ENCODE measurements around the gene KIFC1.

KIFC1 gene

GRCh38 chr6:33426590-33427511 is 35.2 kb downstream of the KIFC1 start:
- no peaks in the 10 kb centered on the region for H3K27me3 ChIP-seq
- DNase-seq = peak in 1 of 2 donors; percentile 61
- intact Hi-C loops (cut with DNase I; ENCODE audit: low total_unique reads) = loop anchor here (10.0 kb wide), 2 partner anchors 112 to 798 kb away; partner anchors contain the start of genes TAPBP and ZBTB22
- H3K4me3 ChIP-seq = peak overlapping the region; percentile 61 to 77
- peaks cover 0 to 58% (median 46%) of the 10 kb centered on the region in 4 donors for H3K4me1 ChIP-seq
- no peaks in the 10 kb centered on the region for H3K36me3 ChIP-seq
- TF ChIP-seq, protein P1, sequence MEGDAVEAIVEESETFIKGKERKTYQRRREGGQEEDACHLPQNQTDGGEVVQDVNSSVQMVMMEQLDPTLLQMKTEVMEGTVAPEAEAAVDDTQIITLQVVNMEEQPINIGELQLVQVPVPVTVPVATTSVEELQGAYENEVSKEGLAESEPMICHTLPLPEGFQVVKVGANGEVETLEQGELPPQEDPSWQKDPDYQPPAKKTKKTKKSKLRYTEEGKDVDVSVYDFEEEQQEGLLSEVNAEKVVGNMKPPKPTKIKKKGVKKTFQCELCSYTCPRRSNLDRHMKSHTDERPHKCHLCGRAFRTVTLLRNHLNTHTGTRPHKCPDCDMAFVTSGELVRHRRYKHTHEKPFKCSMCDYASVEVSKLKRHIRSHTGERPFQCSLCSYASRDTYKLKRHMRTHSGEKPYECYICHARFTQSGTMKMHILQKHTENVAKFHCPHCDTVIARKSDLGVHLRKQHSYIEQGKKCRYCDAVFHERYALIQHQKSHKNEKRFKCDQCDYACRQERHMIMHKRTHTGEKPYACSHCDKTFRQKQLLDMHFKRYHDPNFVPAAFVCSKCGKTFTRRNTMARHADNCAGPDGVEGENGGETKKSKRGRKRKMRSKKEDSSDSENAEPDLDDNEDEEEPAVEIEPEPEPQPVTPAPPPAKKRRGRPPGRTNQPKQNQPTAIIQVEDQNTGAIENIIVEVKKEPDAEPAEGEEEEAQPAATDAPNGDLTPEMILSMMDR (IDR thresholded peaks at IDR 0.05) = no peak
- peak overlapping the region; percentile 95 to 97 for H3K27ac ChIP-seq
- H3K9me3 ChIP-seq = no peaks in the 10 kb centered on the region

GRCh38 chr6:33427585-33428223 is 36.1 kb downstream of the KIFC1 start:
- no peaks in the 10 kb centered on the region for H3K27me3 ChIP-seq
- DNase-seq = peak; percentile 45 to 78
- intact Hi-C loops (cut with DNase I; ENCODE audit: low total_unique reads) = loop anchor here (10.0 kb wide), 2 partner anchors 113 to 797 kb away; partner anchors contain the start of genes TAPBP and ZBTB22
- H3K4me3 ChIP-seq = peak overlapping the region; percentile 56 to 77
- peak overlapping the region; percentile 95 to 97 for H3K27ac ChIP-seq
- TF ChIP-seq, protein P1 (IDR thresholded peaks at IDR 0.05) = no peak
- H3K9me3 ChIP-seq = no peaks in the 10 kb centered on the region
- H3K36me3 ChIP-seq = no peaks in the 10 kb centered on the region
- peaks cover 0 to 66% (median 49%) of the 10 kb centered on the region in 4 donors for H3K4me1 ChIP-seq

- H3K9me3 ChIP-seq = no peaks in the 10 kb centered on the region
- intact Hi-C loops (cut with DNase I; ENCODE audit: low total_unique reads) = loop anchor here (10.0 kb wide), 2 partner anchors 114 to 796 kb away; partner anchors contain the start of genes TAPBP and ZBTB22
- peak in 1 of 2 donors; percentile 70 for DNase-seq
Observed at GRCh38 chr6:33428224-33428965, 36.8 kb downstream of the KIFC1 start.

DNA sequence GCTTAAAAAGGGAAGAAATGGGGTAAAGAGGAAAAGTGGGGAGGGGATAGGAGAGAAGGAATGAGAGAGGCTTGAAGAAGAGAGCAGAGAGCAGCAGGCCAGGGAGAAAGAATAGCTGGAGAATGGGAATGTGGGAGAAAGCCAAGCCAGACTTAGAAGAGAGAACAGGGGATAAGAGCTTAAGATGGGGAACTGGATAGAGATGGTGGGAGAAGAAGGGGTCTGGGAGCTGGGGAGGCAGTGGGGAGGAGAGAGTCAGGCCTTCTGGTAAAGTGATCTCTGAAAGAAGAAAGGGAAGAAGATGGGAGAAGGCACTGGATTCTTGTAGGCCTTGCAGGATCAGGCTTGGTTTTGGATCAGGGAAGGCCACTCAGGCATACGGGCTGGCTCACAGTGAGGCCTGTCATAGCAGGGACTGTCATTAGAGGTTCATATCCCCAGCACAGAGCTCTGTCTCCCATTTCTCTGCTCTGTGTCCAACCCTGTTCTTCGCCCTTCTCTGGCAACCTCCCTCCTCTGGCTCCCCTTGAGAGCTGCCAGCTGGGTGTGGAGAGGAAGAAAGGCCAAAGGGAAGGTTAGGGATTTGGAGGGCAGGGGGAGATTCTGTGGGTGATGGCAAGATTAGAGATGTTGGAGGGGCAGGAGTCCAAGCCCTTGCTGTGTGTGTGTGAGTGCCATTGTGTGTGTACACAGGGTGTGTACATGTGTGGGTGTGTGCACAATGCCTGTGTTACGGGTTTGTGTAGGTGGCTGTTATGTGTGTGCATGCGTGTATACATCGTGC is 37.5 kb downstream of the KIFC1 start:
- intact Hi-C loops (cut with DNase I; ENCODE audit: low total_unique reads) = loop anchor here (10.0 kb wide), 2 partner anchors 114 to 796 kb away; partner anchors contain the start of genes TAPBP and ZBTB22
- Histone ChIP-seq H3K36me3 (peaks cover 0 to 8% (median 0%) of the 10 kb centered on the region in 3 donors), H3K4me1 (peaks cover 0 to 77% (median 59%) of the 10 kb centered on the region in 4 donors), H3K27me3 (no peaks in the 10 kb centered on the region), H3K4me3 (no peak overlapping the region), H3K9me3 (no peaks in the 10 kb centered on the region), H3K27ac (peak overlapping the region; percentile 95 to 97)
- TF ChIP-seq, protein P1 (IDR thresholded peaks at IDR 0.05) = no peak
- DNase-seq = peak in 1 of 2 donors; percentile 58

More at GRCh38 chr6:33428224-33428965, 36.8 kb downstream of the KIFC1 start:
- Histone ChIP-seq H3K27me3 (no peaks in the 10 kb centered on the region), H3K4me3 (peak overlapping the region; percentile 56 to 77), H3K4me1 (peaks cover 0 to 71% (median 54%) of the 10 kb centered on the region in 4 donors), H3K27ac (peak overlapping the region; percentile 95 to 97), H3K36me3 (peaks cover 0 to 6% (median 0%) of the 10 kb centered on the region in 3 donors)
- TF ChIP-seq, protein P1 (IDR thresholded peaks at IDR 0.05) = peak; percentile 21 to 30
